ENCODE measurements around the gene GRIK5.
A peak's percentile ranks its signal among the peaks of the same experiment; 100 is the strongest.
"Not testable (repeated sequence)": the region's sequence is repeated elsewhere in the genome, so short reads cannot be mapped to it uniquely, and the experiment has no call there.

Gene GRIK5

DNA sequence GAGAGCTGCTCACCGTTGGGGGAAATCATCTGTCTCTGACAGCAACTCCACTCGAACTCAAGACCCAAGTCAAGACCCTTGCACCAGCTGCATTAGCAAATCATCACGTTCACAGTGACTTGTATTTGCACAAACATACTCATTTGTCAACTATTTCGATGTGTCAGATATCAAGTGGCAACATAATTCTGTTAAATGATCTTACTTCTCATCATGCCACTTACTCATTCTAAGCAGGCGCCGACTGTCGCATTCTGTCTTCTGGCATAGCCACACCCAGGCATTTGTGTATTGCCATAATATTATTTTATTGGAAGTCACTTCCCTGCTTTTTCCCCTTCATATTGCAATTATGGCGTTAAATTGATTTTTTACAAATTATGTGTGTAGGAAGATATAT lies 53.0 kb downstream of the GRIK5 start:
- DNase-seq (ENCODE audit: low spot score): no peak

DNA sequence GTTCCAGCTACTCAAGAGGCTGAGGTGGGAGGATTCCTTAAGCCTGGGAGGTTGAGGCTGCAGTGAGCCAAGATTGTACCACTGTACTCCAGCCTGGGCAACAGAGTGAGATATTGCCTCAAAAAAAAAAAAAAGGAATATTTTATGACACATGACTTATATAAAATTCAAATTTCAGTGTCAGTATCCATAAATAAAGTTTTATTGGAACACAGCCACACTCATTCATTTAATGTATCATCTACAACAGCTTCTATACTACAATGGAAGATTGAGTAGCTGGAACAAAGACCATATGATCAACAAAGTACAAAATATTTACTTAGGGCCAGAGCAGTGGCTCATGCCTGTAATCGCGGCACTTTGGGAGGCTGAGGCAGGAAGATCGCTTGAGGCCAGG lies 57.3 kb downstream of the GRIK5 start:
- not testable (repeated sequence) for DNase-seq (ENCODE audit: low spot score)

DNA sequence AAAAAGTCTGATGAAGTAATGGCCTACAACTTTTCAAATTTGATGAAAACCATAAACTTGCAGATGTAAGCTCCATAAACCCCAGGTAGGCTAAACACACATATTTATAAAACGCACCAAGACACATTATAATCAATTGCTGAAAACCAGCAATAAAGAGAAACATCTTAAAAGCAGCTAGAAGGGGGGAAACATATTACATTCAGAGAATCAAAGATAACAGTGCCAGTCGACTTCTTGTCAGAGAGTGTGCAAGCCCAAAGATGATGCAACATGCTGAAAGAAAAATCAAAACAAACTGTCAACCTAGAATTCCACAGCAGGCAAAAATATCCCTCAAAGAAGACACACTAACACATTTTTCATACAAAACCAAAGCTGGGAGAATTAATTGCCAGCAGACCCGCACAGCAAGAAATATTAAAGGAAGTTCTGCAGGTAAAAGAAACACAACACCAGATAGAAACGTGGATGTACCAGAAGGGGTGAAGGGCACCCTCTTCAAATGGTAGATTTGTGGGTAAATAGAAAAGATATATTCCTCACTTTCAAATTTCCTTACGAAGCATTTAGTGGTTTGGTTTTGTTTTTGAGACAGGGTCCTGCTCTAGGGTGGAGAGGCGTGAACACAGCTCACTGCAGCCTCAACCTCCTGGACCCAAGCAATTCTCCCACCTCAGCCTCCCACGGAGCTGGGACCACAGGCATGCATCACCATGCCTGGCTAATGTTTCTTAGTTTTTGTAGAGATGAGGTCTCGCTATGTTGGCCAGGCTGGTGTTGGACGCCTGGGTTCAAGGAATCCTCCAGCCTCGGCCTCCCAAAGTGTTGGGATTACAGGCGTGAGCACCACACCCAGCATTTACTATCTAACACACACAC lies 59.5 kb downstream of the GRIK5 start:
- no peak for DNase-seq (ENCODE audit: low spot score)

DNA sequence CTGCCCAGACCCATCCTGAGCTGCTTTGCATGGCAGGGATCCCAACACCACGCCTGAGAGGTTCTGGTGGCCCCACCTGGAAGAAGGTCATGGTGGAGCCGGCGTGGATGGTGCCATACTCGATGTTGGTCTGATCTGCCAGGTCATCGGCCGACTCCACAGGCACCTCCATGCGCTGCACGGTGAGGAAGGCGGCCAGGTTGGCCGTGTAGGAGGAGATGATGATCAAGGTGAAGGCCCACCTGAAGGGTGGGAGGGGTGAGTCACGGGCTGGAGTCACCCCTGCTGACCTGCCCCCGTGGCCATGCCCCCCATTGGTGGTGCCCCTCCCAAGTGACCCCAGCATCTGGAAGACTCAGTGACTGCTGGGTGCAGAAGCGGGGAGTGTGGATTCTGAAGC lies 63.4 kb downstream of the GRIK5 start:
- no peak for DNase-seq (ENCODE audit: low spot score)

DNA sequence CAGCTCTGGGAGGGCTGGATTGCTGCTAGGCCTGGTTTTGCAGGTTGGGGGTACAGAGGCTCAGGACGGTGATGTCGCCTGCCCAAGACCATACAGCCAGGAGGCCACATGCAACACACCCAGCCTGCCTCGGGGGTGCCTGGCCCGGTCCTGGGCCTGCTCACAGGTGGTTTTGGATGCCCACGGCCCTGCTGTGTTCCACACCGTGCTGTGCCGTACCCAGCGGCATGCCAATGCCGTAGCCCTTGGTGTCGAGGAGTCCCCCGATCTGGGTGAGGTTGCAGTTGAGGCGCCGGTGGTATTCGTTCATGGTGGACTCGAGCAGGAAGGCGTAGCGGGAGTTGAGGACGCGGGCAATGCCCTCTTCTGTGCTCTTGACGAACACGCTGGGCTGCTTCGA lies 64.5 kb downstream of the GRIK5 start:
- no peak for DNase-seq (ENCODE audit: low spot score)

DNA sequence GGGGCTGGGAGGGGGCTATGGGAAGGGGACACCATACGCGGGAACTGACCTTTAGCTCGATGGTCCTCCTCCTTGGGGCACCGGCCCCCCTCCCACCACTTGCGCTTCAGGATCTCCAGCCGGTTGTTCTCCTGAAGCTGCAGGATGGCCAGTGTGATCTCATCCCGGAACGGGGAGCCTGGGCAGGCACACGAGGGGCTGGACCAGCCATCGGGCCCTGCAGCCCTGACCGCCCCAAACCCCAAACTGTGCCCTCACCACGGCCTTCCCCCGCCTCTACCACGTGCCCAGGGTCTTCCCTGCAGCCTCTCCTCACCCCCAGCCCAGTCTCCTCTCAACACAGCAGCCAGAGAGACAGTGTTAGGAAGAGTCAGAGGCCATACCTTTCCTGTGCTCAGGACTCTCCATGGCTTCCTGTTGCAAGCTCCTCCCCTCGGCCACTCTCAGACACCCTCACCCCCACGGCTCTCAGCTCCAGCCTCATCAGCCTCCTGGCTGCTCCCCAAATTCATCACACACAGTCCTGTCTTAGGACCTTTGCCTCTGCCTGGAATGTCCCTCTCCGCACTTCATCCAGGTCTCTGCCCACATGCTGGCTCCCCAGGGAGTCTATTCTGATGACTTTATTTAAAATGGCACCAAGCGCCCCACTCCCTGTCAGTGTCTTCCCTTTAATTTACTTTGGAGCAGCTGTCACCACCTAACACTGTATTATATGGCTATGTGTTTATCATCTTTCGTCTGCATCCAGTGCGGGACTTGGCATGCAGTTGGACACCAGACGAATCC lies 66.3 kb downstream of the GRIK5 start:
- DNase-seq (ENCODE audit: low spot score): no peak

DNA sequence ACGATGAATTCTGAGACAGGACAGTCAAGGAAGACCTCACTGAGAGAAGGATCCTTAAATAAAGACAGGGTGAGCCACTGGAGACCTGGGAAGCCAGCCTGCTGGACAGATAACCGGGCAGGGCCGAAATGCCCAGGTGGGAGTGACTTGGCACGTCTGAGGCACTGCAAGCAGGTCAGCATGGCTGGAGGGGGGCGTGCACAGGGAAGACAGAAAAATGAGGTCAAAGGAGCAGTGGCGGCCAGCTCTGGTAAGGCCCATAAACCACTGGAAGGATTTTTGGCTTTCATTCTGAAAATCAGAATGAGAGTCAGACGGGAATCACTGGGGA lies 70.2 kb downstream of the GRIK5 start:
- no peak for DNase-seq (ENCODE audit: low spot score)

DNA sequence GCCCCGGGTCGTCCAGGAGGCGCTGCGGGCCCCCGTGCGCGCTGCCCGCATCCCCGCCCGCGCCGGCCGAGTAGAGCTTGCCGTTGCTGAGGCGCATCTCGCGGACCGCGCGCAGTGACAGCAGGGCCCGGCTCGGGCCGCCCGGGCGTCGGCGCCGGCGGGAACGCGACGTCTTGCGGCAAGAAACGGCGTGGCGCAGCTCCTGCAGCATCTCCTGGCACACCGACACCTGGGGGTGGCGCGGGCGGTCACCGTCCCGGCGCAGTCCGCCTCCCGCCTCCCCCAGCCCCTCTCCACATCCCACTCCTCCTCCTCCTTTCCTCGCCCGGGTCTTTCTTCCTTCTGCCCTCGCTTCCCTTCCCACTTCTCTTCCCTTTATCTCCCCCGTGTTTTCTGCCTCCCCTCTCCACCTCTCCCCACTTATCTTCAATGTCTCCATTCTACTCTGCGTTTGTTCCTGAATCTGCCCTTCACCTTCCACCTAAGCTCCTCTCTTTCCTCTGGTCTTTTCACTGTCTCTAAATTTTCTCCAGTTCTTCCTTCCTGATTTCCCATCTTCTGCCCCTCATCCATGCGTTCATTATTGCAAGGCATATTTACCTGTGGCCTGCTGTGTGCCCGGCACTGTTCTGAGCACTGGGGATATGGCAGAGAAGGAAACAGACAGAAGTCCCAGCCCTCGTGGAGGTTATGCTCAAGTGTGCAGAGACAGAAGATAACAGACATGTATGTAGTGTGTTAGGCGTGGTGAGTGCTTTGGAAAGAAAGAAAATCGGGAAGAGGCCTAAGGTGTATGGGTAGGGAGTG lies 70.7 kb downstream of the GRIK5 start:
- no peak for DNase-seq (ENCODE audit: low spot score)

DNA sequence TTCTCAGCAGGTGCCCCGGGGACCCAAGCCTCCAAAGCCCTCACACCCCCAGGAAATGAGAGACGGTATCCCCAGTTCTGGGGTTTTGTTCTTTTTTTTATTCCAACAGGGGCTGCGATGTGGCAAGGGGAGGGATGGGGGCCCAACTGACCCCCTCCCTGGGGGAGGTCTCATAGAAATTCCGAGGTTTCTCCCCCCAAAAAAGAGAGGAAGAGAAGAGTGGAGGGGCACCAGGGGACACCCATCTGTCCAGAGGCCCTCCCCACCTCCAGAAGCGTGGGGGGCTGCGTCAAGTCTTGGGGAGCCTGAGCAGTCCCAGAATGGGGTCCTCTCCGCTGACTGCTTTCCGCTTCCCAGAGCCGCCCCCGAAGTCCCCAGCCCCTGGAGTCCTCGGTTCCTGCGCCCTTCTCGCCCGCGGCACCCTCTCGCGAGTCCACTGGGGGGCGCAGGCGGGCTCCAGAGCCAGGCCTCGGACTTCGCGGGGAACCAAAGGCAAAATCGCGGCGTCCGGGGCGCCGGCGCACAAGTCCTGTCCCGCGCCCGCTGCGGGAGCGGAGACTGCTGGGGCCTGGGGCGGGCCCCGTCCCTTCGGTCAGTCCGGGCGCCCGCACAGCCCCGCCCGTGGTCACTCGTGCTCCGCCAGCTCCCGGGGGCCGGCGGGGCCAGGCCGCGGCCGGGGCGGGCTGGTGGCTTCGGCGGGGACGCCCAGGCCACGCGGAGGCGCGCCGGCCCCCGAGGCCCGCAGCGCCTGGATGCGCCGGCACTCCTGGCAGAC lies 71.6 kb downstream of the GRIK5 start:
- peak; percentile 86 for DNase-seq (ENCODE audit: low spot score)

DNA sequence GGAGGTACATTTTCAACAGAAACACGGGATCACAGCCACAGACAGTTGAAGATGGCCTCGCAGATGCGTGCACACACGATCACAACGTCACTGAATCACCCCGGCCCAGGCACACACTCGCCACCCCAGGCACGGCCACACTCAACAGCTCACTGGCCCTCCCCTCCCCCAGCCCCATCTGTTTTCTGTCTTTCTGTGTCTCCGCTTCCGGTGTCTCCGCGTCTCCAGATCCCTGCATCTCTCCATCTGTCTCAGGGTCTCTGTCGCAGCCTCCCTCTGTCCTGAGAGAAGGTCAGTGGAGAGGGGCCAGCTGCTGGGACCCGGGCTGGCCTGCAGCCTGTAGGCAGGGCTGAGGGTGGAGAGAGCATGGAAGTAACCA lies 72.2 kb downstream of the GRIK5 start:
- DNase-seq (ENCODE audit: low spot score): no peak

DNA sequence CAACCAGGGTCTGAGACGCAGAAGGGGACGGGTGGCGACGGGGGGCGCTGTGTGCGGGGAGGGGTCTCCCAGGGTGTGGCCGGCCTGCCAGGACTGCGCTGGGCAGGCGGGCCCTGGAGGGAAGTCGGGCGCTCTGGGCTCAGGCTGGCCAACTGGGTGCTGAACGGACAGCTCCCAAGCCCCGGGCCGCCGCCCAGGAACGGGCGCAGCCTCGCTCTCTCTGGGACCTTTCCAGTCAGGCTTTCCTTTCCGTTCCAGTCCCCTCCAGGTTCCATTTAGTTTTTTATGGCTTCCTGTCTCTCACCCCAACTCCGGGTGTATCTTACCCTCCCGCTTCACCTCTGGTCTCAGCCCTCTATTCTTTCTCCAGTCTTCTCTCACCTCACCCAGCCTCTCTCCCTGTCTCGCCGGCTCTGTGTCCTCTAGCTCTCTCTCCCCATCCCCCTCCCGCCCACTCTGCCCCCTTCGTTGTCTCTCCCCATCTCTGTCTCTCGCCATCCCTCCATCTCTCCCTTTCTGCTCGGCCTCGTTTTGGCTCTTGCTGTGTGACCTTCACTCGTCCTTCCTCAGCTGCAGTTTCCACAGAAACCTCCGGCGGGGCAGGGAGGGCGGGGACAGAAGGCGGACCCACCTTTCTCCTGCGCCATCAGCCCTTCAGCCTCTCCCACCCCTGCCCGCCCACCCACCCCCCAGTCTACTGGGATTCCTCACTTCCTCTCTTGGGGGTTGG lies 72.7 kb downstream of the GRIK5 start:
- DNase-seq (ENCODE audit: low spot score): peak; percentile 89

DNA sequence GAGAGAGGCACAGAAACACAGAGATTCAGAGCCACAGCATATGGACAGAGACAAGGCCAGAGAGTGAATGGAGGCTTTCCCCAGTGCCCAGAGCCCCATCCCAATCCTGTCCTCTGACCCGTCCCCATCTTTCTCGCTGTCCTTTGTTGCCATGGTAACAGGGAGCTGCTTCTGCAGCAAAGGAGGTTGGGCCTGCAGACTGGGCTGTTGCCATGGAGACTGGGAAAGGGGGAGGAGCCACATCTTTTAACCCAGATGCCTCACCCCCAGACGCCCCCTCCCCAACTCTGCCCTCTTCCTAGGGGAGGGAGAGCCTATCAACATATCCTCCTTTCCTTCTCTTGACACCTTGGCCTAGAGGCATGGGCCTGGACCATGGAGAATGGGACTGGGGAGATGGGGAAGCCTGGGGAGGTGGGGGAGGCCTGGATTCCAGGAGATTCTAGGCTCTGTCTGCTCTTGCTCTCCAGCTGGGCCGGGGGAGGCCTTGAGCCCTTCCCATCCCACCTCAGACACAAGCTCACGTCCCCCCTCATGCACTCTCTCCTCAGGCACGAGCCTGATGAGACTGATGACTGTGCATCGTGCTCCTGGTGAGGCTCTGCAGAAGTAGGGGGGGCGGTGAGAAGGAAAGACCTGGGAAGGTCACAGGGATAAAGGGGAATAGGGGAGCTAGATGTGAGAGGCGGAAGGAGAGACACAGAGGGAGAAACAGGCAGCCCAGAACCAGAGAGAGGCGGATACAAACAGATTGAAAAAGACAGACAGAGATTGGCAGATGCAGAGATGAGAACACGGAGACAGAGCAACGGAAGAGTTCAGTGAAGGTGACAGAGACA lies 73.8 kb downstream of the GRIK5 start:
- DNase-seq (ENCODE audit: low spot score): no peak

DNA sequence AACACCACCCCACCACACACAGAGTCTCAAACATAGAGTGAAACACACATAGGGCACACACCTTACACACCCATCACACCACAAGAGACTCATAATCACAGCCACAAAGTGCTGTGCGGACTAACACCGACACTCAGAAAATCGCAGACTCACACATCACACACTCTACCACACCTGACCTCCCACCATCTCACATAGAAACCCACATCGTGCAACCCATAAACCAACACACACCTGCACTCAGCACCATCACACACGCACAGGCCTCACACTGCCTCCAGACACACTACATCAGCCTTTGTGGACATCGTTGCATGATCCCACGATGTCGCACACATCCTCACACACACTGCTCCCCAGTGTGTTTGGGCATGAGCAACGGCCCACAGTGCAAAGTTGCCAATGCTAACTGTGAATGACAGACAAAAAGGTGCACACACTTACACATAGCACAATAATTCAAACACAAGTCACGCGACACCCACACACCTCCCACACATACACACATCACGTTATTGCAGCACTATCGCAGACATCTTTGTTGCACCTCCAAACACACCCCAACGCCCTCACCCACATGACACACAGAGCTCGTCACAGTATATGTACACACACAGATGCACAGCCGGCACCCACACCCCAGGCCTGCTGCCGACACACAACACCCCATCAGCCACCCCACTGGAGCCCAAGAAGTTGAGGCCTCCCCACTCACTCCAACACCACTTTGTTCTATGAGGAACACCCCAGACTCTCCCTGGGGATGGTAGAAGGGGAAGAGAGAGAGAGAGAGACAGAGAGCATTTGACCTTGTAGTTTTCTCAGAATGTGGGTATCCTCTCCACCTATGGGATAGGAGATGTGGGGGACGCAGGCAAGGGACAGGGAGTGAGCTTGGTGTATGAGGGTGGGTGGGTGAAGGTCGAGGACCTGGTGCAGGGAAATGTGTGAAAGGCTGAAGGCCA lies 74.7 kb downstream of the GRIK5 start:
- no peak for DNase-seq (ENCODE audit: low spot score)

DNA sequence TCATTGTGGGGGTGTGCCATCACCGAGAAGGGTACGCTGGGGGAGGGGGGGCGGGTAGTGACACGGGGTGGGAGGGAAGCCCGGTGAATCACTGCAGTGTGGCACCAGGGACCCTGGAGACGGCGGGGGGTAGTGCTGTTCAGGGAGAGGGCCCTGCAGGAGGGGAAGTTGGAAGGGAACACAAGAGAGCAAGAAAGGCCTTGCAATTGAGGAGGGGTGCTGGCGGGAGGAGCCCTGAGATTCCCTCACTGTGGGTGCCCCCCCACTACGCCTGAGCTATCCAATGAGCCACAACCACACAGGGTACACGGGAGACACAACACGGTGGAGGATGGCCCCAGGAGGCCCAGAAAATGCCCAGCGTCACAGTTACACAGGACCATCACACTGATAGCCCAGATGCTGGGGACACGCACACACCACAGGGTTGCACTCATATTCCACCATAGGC lies 75.5 kb downstream of the GRIK5 start:
- DNase-seq (ENCODE audit: low spot score): no peak

DNA sequence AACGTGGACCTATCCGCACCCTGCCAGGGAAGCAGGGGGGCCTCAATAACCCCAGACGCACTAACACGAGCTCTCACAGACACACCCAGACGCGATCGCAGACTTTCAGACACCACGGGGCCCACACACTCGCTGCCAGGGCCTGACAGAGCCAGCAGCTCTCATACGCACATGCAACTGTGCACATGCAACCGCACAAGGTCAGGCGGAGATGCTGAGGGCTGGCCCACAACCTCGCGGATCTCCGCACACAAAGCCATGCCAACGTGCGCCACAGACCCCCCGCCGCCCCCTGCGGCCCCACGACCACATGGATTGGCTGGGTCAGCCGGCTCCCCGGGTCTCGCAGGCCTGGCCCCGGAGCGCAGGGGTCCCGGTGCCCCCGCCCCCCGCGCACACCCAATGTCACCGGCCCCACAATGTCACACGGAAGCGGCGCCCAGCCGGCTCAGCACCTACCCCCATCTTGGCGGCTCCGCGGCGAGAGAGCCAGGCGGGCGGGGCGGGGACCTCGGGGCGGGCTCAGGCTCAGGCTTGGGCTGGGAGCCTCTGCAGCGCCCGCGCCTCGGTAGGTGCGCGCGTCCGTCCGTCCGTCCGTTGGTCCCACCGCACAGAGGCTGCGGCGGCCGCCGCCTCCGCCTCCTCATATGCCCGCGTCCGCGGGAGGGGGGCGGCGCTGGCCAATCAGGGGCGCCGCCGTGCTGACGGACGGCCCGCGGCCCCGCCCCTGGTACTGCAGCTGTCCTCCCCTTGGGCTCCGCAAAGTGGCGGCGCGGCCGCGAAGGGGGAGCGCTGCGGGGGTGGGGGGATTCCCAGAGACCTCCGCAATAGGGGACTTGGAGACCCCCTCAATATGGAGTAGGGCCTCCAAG lies 76.2 kb downstream of the GRIK5 start, which contains the start of gene ATP1A3:
Gene ATP1A3, minus strand, starts transcription at position 619 of the 872 bp plus-strand sequence. Its CDS starts 154 bp downstream, at position 465.
- DNase-seq (ENCODE audit: low spot score): no peak

DNA sequence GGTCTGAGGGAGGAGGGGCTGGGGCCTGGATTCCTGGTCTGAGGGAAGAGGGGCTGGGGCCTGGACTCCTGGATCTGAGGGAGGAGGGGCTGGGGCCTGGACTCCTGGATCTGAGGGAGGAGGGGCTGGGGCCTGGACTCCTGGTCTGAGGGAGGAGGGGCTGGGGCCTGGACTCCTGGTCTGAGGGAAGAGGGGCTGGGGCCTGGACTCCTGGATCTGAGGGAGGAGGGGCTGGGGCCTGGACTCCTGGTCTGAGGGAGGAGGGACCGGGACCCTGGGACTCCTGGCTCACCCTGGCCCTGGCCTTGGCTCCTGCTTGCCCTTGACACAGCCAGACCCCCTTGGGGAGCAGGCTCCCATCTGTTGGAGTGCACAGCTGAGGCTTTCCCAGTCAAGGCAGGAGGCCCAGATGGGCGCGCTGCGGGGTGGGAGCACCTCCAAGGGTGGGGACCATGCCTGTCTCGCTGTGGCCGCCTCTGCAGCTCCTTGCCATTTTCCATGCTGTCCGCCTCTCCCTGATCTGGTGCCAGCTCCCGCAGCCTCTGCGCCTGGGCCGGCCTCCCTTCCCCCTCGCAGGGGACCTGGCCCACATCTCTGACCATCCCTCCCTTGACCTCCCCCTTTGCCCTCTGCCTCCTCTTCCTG lies 78.0 kb downstream of the GRIK5 start:
- not testable (repeated sequence) for DNase-seq (ENCODE audit: low spot score)

DNA sequence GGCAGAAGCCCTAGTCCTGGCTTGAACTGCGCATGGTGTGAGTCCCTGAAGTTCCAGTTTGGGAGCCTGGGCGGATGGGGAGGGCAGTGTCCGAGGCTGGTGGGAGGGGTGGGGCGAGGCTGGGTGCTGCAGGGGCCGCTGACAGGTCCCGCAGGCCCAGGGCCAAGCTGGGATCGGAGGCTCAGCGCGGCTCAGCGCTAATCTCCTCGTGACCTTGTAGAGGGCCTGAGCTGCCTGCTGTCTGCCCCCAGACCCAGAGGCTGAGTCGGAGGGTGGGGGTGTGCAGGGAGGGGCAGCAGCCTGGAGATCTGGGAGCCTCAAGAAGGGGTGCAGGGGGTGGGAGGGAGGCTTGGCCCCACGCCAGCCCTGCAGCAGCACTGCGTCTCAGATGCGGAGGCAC lies 79.0 kb downstream of the GRIK5 start:
- DNase-seq (ENCODE audit: low spot score): no peak

Data from HuH-7 (cell line).